Subcutaneous adipose tissue (tissue), 4 donors: ENCODE measurements around the gene PSPC1. TPM values are rescaled to one million over a fixed set of nuclear protein-coding genes. Genes with fewer than 3 reads are reported as not detected.

Experiments used
- CTCF ChIP-seq: fragments of 450-650 bp; IDR thresholded peaks from one replicate; pipeline ENCODE4 v1.5.1; 2016; ENCODE audit warnings: low read depth, mild to moderate bottlenecking, control low read depth, antibody characterized with exemption, moderate library complexity
- total RNA-seq, 4 donors: library from RNA; depleted of rRNA; stranded (reverse); fragments of >200 nt; gene quantifications; one replicate each; pipeline ENCODE4 v1.1.0, GENCODE V29; 2016

PSPC1 gene
- total RNA-seq, 4 donors from 2014 or later, result 48.9 to 57.1 (median 51.7) TPM

GRCh38 chr13:19810151-19810550, 27.4 kb upstream of the PSPC1 start:
- no peak for TF ChIP-seq CTCF

- no peak for TF ChIP-seq CTCF
Observed at GRCh38 chr13:19805765-19806164, 23.0 kb upstream of the PSPC1 start.

- TF ChIP-seq CTCF, result no peak
Observed at GRCh38 chr13:19795956-19796355, 13.2 kb upstream of the PSPC1 start.

DNA sequence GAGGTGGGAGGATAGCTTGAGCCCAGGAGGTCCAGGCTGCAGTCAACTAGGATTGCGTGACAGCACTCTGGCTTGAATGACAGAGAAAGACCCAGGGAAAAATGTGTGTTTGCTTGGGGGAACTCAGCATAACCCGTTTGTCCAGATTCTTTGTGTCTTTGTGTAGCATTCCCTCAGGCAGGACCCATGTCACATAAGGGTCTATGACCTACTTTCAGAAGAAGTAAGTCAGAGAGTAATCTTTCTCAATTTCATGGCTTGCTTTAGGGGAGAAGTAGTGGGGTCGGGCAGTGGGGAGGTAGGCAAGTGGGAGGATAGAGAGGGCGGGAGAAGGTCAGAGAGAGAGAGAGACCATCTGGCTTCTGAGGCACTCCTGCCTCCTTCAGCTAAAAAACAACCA, 11.9 kb upstream of the PSPC1 start:
- no peak for TF ChIP-seq CTCF

DNA sequence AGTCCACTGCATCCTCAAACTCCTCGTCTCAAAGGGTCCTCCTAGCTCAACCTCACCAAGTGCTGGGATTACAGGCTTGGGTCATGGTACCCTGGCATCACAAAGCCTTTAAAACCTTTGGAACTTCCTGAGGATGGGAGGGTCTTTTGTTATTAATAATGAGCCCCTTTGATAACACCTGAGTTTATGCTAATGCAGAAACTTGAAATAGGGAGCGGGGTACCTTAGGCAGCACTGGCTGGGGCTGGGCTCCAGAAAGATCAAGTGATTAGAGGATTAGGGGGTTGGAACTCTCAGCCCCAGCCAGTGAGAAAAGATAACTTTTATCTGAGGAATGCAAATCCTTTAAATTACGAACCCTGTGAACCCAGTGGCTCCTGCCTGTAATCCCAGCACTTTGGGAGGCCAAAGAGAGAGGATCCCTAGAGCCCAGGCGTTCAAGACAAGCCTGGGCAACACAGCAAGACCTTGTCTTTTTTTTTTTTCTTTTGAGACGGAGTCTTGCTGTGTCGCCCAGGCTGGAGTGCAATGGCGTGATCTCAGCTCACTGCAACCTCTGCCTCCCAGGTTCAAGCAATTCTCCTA, 9.3 kb upstream of the PSPC1 start:
- TF ChIP-seq CTCF, result no peak

- TF ChIP-seq CTCF, result no peak
Observed at GRCh38 chr13:19782049-19782726, 557 bp downstream of the PSPC1 start.

- no peak for TF ChIP-seq CTCF
Observed at GRCh38 chr13:19781526-19781925, 1.2 kb downstream of the PSPC1 start.
